GM18909 (cell line): ENCODE results near the gene FOXJ3.

Experiments used
- ATAC-seq: cut with Tn5 transposase; IDR thresholded peaks from one replicate; pipeline ENCODE4 v1.9.1; 2021; ENCODE audit warnings: mild to moderate bottlenecking; ENCODE audit not compliant: unreplicated experiment, poor library complexity

FOXJ3 gene

GRCh38 chr1:42173155-42173933 lies 161.7 kb downstream of the FOXJ3 start:
- ATAC-seq, result no peak

DNA sequence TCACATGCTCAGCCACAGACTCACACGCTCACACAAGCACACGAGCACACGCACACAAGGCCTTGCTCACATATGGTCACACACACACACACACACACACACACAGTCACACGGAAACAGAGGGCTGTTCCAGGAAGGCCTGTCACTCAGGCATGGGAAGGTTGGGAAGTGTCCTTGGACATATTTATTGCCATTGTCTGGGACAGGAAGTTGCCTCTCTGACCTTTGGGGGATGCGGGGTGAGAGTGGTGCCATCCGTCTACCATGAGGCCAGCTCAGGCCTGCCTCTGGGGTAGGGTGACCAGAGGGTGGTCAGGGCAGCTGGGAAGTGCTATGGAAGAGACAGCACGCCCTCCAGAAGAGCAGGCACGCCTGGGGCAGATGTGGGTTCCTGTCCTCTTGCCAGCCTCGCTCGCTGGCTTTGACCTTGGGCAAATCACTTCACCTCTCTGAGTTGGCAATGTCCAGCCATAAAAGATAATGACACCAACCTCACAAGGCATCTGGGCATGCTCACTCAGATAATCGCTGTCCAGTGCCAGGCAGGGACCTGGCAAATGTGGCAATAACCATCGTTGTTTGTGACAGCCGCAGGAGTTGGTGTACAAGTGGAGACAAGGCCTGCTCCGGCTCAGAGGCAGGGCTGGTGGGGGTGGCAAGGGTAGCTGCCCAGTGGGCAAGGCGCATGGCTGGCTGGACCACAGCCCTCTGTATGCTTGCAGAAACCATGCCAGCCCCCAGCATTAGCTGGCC lies 162.5 kb downstream of the FOXJ3 start:
- no peak for ATAC-seq

GRCh38 chr1:42171679-42172266 lies 163.3 kb downstream of the FOXJ3 start:
- no peak for ATAC-seq

DNA sequence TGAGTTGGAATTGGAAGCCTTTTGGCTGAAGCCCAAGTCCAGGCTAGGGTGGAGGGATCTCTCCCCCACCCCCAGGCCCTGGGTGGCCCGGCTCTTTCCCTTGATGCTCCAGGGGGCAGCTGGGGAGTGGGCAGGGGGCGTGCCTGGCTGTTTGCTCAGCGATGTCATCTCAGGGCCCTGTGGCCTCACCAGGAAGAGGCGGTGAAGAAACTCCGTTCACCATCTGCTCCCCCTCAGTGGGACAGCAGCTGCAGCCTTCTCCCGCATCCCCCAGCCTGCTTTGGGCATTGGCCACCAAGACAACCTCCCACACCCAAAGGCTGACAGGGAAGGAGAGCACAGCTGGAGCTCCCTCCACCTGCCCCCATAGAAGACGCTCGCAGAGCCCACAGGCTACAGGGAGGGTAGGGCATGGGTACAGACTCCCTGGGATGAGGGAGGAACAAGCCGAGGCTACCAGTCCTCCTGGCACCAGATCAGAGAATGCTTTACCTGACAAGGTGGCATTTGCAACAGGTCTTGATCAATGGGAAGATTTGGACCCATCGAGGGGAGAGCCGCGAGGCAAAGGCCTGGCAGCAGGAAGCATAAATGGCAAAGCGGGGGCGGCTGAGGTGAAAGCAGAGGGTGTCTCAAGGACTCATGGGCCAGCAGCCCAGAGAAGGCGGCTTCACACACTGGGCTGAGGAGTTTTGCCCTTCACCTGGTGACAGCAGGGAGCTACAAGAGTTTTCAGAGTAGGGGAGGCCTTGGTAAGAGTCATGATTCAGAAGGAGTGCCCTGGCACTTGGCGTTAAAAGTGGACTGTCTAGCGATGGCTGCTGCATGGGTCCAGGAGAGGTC lies 164.0 kb downstream of the FOXJ3 start:
- ATAC-seq, result no peak

GRCh38 chr1:42168763-42169162 lies 166.3 kb downstream of the FOXJ3 start:
- ATAC-seq, result no peak

DNA sequence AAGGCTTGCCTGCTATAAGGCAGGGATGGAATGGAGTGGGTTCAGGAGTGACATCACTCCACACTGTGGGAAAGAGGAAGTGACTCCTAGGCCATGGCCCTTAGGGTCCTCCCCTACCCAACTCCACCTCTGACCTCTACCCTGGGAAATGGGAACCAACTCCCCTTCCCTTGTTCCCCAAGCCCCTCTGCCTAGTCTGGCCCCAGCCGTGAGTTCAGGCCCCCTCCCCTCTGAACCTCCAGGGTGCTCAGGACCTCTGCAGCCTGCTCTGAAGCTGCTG lies 166.7 kb downstream of the FOXJ3 start:
- no peak for ATAC-seq

DNA sequence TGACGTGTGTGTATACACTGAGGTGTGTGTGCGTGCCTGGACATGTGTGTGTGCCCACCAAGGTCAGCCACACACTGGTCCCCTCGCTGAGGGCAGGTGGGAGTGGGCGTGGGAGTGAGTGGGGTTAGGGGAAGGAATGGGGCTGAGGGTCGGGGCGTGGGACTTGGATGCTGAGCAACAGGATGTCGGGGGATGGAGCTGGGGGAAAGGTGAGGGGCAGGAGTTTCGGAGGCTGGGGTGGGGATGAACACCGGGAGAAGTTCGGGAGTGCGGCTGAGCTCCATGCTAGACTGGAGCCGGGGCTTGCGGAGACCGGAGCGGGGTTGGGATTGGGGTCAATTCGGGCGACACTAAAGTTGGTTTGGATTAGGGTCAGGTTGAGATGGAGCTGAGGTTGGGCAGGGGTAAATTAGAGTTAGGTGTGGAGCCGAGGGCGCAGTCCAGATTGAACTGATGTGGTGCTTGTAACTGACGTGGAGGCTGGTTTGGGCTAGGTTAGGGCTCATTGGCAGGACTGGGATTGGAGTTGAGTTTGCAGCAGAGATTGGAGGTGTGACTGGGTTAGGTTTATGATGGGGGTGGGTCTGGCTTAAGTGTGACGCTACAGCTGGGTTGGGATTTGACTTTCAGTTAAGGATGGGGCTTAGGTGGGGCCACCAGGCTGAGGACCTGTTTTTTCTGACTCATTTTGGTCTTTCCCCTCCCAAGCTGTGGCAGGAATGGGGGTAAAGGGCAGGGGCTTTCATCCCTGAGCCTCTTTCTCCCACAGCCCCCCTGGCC lies 167.2 kb downstream of the FOXJ3 start:
- ATAC-seq, result no peak

DNA sequence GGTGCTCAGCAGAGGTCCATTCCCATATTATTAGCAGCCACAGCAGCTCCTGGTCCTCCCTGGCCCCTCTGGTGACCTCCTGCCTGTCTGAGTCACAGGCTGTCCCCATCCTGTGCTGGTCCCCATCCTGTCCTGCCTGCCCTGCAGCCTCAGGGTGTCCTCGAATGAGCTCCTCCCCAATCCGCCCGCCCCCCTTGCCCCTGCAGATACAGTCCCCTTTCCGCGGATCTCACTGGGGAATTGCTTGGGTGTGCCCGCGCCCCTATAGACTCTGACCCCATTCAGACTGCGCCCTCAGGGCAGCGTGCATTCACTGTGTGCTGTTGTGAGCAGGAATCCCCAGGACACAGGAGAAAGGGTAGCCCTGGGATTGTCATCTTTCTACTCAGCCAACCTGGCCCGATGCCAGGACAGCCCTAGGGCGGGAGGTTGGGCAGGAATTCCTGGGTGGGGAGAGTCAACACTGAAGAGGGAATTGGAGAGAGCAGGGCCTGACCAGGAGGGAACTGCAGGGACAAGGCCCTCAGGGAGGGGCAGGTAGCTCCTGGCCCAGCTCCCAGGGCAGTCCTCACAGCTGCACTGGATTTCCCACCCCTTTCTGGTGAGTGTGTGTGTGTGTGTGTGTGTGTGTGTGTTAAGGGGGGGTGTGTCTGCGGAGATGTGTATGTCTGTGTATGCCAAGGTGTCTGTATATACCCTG lies 169.4 kb downstream of the FOXJ3 start:
- ATAC-seq, result no peak

GRCh38 chr1:42164551-42165420 lies 170.2 kb downstream of the FOXJ3 start, which contains the start of gene GUCA2A:
Gene GUCA2A (minus strand): TSS chr1:42164745. CDS start chr1:42164712, 33 bp downstream.
- no peak for ATAC-seq

GRCh38 chr1:42163536-42164503 lies 171.2 kb downstream of the FOXJ3 start:
- no peak for ATAC-seq

DNA sequence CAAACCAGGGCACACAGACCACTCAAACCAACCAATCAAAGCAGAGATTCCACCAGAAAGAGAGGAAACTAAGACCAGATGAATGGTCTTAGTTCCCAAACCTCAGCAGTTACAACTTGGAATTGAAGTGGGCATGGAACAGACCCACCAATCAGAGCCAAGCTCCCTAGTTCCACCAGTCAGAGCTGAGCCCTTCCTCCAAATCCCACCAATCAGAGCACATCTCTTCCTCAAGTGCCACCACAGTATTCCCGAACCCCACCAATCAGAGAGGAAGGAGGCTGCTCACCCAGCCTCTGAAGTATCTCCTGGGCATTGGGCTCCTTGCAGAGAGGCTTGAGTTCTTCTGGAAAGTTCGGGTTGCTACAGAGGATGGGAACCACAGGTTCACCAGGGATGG lies 171.9 kb downstream of the FOXJ3 start:
- ATAC-seq, result no peak

DNA sequence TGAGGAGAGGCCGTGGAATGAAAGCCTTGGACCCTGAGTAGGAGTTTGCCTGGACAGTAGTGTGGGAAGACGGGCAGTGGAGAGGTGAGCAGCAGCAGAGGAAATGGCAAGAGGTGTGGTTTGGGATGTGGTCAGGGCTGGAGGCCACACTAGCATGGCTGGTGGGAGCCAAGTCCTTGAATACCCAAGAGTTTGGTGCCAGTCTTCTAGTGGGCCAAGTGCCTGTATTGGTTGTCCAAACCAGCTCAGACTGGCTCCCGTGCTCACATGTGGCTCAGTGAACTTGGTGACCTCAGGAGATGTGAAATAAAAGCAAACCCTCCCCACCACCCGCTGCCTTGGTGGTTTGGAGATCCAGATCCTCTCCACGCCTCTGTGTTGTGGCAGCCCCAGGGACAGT lies 172.9 kb downstream of the FOXJ3 start:
- no peak for ATAC-seq

- ATAC-seq, result no peak
These were observed 176.8 kb downstream of the FOXJ3 start for GRCh38 chr1:42158189-42158588.

DNA sequence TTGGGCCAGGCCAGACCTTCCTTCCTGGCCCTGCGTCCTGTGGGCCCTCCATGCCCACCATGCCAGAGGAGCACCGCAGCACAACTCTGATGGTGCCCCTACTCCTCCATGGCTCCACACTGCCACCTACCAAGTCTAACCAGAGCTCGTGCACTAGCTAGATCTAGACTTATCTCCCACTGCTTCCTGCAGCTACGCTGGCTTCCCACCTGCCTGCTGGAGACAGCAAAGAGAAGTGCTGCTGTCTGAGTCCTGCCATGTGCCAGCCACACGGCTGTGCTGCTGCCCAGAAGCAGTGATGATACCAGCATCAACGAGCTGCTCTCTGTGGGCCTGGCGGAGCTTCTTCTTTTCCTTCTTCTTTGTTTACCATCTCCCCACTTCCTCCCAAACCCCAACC lies 177.4 kb downstream of the FOXJ3 start:
- ATAC-seq, result no peak

DNA sequence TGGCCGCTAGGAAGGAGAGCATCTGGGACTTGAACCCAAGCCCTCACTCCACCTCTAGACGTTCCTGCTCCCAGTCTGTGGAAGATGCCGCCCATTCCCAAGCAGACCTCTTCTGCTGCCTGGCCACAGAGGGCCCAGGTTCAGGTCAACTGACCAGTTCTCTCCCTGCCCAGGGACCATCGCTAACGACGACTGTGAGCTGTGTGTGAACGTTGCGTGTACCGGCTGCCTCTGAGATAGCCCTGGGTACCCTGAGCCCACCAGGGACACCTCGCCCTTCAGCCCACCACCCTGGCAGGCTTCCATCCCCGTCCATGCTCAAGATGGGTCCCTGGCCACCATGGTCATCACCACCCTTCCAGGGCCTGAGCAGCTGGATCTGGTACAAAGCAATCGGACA lies 179.7 kb downstream of the FOXJ3 start:
- no peak for ATAC-seq

DNA sequence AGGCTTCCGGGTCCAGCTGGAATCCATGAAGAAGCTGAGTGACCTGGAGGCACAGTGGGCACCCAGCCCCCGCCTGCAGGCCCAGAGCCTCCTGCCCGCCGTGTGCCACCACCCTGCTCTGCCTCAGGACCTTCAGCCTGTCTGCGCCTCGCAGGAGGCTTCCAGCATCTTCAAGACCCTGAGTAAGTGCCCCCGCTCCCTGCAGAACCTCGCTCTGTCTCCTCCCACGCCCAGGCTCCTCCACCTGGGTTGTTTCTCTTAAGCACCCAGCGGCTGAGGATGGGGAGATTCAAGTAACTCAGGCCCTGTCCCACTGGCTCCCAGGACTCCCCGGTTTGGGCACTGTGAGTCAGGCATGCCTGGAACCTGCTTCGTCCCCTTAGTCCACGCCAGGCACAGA lies 180.3 kb downstream of the FOXJ3 start:
- no peak for ATAC-seq

GRCh38 chr1:42153624-42154023 lies 181.4 kb downstream of the FOXJ3 start:
- ATAC-seq, result no peak
